Esophagus squamous epithelium (tissue), 5 donors: ENCODE measurements around the gene P2RY12. TPM values are rescaled to one million over a fixed set of nuclear protein-coding genes. Genes with fewer than 3 reads are reported as not detected.

Experiments
- DNase-seq: peaks from one replicate; lab custom pipeline; 2025; lab: John Stamatoyannopoulos, UW
- H3K27ac ChIP-seq, 4 donors: fragments of 200-600 bp; sonication (generic); one replicate each; pipeline ENCODE4 v1.5.1; 2016 to 2019; ENCODE audit warnings: mild to moderate bottlenecking in 1 of 4
- H3K27me3 ChIP-seq, 4 donors: fragments of 200-600 bp; sonication (generic); 1 replicate in 3 of 4; 2 replicates in 1 of 4; pipeline versions ENCODE4 v1.5.1 to v1.6.0; 2017 to 2021; ENCODE audit warnings: antibody characterized with exemption in 1 of 4
- H3K36me3 ChIP-seq, 3 donors: fragments of 200-600 bp; sonication (generic); one replicate each; pipeline ENCODE4 v1.5.1; 2016 to 2019
- H3K4me1 ChIP-seq, 3 donors: fragments of 200-600 bp; sonication (generic); one replicate each; pipeline ENCODE4 v1.5.1; 2017 to 2019
- H3K4me3 ChIP-seq, 4 donors: fragments of 200-600 bp; sonication (generic); 1 replicate in 3 of 4; 2 replicates in 1 of 4; pipeline ENCODE4 v1.5.1; 2016 to 2019; ENCODE audit warnings: mild to moderate bottlenecking in 2 of 4, moderate library complexity in 1 of 4
- H3K9me3 ChIP-seq, 3 donors: fragments of 200-600 bp; sonication (generic); one replicate each; pipeline ENCODE4 v1.5.1; 2016 to 2019
- POLR2A ChIP-seq, 4 donors: fragments of 450-650 bp; IDR thresholded peaks; one replicate each; pipeline ENCODE4 v1.6.1; 2017; ENCODE audit warnings: antibody characterized with exemption in 4 of 4, mild to moderate bottlenecking in 4 of 4, moderate library complexity in 3 of 4
- WGBS, 2 donors: methylation state at CpG; one replicate each; pipeline ENCODE4 v1.1.5; 2018; 5-methylcytosine and 5-hydroxymethylcytosine counted together
- intact Hi-C: fragments of 100-400 bp; cut with DNase I; formaldehyde crosslinking; loops from one replicate; pipeline ENCODE4 v1.15.0; 2022
- total RNA-seq, 4 donors: library from RNA; depleted of rRNA; stranded (reverse); fragments of >200 nt; gene quantifications; one replicate each; pipeline ENCODE4 v1.1.0, GENCODE V29; 2016
- TF ChIP-seq, protein P1 (sequence below), 6 experiments: fragments of 450-650 bp in 4 of 6; fragments of 200-600 bp in 2 of 6; sonication (generic) in 2 of 6; IDR thresholded peaks; one replicate each; pipeline ENCODE4 v1.5.1; 2016 to 2019; ENCODE audit warnings: antibody characterized with exemption in 6 of 6, mild to moderate bottlenecking in 4 of 6, moderate library complexity in 4 of 6
- donor health status: DM: yes; HTN: yes; CAD: no.

P2RY12 gene
- total RNA-seq, 4 donors from 2014 or later: 1.9 to 3.1 TPM; not detected in 2

DNA sequence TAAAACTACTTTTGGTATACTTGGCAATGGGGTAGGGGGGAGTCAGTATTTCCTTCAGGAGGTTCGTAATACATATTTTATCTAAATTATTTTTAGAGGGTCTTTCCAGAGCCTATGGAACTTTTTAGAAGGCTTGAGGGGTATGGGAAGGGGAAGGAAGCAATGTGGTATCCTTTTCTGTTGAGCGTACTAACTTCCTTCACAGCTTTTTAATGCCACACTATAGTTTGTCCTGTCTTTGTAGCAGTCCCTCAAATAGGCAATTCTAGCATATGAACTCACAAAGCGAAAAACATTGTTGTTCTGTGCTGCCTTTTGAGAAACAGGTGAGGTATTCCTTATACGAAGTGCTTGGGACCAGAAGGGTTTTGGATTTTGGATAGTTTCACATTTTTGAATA lies 32.9 kb downstream of the P2RY12 start:
- DNase-seq: no peak
- TF ChIP-seq POLR2A (IDR thresholded peaks at IDR 0.05): no peak
- TF ChIP-seq, protein P1, sequence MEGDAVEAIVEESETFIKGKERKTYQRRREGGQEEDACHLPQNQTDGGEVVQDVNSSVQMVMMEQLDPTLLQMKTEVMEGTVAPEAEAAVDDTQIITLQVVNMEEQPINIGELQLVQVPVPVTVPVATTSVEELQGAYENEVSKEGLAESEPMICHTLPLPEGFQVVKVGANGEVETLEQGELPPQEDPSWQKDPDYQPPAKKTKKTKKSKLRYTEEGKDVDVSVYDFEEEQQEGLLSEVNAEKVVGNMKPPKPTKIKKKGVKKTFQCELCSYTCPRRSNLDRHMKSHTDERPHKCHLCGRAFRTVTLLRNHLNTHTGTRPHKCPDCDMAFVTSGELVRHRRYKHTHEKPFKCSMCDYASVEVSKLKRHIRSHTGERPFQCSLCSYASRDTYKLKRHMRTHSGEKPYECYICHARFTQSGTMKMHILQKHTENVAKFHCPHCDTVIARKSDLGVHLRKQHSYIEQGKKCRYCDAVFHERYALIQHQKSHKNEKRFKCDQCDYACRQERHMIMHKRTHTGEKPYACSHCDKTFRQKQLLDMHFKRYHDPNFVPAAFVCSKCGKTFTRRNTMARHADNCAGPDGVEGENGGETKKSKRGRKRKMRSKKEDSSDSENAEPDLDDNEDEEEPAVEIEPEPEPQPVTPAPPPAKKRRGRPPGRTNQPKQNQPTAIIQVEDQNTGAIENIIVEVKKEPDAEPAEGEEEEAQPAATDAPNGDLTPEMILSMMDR (IDR thresholded peaks at IDR 0.05): no peak
- WGBS, 2 donors: 70 to 79% methylated on average over 4 of the region's 4 CpGs
- no peak overlapping the region for H3K27ac ChIP-seq
- no peaks in the 10 kb centered on the region for H3K36me3 ChIP-seq
- H3K27me3 ChIP-seq: no peaks in the 10 kb centered on the region
- H3K9me3 ChIP-seq: no peaks in the 10 kb centered on the region
- intact Hi-C loops: no loop called here
- H3K4me1 ChIP-seq: no peaks in the 10 kb centered on the region
- no peak overlapping the region for H3K4me3 ChIP-seq

DNA sequence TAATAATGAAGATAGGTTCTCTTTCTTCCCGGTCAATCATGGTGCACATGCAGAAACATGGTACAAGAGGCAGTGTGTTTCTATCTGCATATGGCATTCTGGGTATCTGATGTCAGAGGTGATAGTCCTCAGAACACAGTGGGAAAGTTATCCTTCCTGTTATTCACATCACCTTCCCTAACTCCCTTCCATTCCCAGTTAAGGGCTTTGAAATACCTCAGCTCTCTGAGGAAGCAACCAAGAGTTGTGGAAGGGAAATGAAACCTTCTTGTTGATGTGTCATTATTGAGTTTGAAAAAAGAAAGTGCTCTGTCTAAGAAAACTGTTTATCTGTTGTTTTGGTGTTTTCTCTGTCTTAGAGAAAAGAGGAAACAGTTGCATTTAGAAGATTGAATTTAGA lies 33.3 kb downstream of the P2RY12 start:
- Histone ChIP-seq H3K9me3 (no peaks in the 10 kb centered on the region), H3K4me1 (no peaks in the 10 kb centered on the region), H3K4me3 (no peak overlapping the region), H3K27me3 (no peaks in the 10 kb centered on the region), H3K36me3 (no peaks in the 10 kb centered on the region), H3K27ac (no peak overlapping the region)
- intact Hi-C loops: no loop called here
- TF ChIP-seq, protein P1 (IDR thresholded peaks at IDR 0.05): no peak
- WGBS, 2 donors: 81 to 82% methylated on average over 1 of the region's 1 CpG
- no peak for DNase-seq

GRCh38 chr3:151350656-151351055 lies 33.9 kb downstream of the P2RY12 start:
- 50 to 64% methylated on average over 1 of the region's 1 CpG for WGBS, 2 donors
- Histone ChIP-seq H3K27ac (no peak overlapping the region), H3K27me3 (no peaks in the 10 kb centered on the region), H3K4me1 (peaks cover 0 to 5% (median 0%) of the 10 kb centered on the region in 3 donors), H3K4me3 (no peak overlapping the region), H3K9me3 (no peaks in the 10 kb centered on the region), H3K36me3 (no peaks in the 10 kb centered on the region)
- TF ChIP-seq, protein P1 (IDR thresholded peaks at IDR 0.05): no peak
- no peak for TF ChIP-seq POLR2A (IDR thresholded peaks at IDR 0.05)
- DNase-seq: no peak
- intact Hi-C loops: no loop called here

DNA sequence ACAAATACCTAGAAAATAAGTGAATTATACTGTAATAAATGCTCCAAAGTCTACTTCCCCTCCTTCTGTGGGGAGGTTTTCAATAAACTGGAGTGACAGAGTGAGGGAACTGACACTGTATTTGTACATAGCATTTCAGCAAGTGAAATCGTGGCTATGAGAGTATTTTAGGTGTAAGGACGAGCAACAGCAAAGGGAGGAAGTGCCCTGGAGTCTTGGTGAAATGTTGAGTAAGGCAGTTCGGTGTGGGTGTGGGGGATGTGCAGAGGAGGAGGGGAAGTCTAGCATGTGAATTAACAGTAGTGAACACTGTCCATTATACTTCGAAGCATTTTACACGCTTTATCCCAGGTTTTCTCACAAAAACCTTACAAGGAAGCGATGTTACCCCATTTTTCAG lies 37.1 kb downstream of the P2RY12 start:
- intact Hi-C loops: no loop called here
- DNase-seq: no peak
- no peaks in the 10 kb centered on the region for H3K27me3 ChIP-seq
- no peaks in the 10 kb centered on the region for H3K9me3 ChIP-seq
- 71 to 78% methylated on average over 6 of the region's 6 CpGs for WGBS, 2 donors
- no peak for TF ChIP-seq POLR2A (IDR thresholded peaks at IDR 0.05)
- TF ChIP-seq, protein P1 (IDR thresholded peaks at IDR 0.05): no peak
- H3K27ac ChIP-seq: peak overlapping the region in 1 of 4 donors; percentile 23
- no peaks in the 10 kb centered on the region for H3K36me3 ChIP-seq
- H3K4me1 ChIP-seq: peaks cover 0 to 8% (median 0%) of the 10 kb centered on the region in 3 donors
- no peak overlapping the region for H3K4me3 ChIP-seq

DNA sequence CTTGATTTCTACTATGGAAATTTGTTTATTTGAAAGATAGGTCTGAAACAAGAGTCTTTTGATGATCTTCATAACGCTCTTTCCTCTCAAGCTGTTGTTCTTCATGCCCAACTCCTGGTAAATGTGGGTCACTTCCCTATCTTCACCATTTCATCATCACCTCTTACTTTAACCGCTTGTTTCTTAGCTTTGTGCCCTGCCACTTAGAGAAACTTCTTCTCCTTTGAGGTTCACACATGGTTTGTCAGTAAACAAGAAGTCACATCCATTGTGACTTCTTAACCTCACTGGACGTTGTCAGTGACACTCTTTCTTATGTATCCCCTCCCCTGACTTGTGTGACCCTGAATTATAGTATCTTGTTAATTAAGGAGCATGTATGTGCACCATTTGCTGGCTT lies 38.3 kb downstream of the P2RY12 start:
- TF ChIP-seq, protein P1 (IDR thresholded peaks at IDR 0.05): no peak
- no peak for TF ChIP-seq POLR2A (IDR thresholded peaks at IDR 0.05)
- intact Hi-C loops: no loop called here
- H3K4me1 ChIP-seq: peaks cover 0 to 8% (median 0%) of the 10 kb centered on the region in 3 donors

More for the DNA sequence above, 38.3 kb downstream of the P2RY12 start:
- 61 to 63% methylated on average over 3 of the region's 3 CpGs for WGBS, 2 donors
- no peak overlapping the region for H3K4me3 ChIP-seq
- H3K27ac ChIP-seq: peak overlapping the region in 1 of 4 donors; percentile 37
- no peaks in the 10 kb centered on the region for H3K9me3 ChIP-seq
- DNase-seq: no peak
- no peaks in the 10 kb centered on the region for H3K27me3 ChIP-seq
- H3K36me3 ChIP-seq: no peaks in the 10 kb centered on the region
